H1 (cell line): ENCODE measurements around the gene C15orf62.

Experiments used
- CEBPB ChIP-seq: IDR thresholded peaks from 2 replicates; pipeline ENCODE4 v1.6.1; 2012; ENCODE audit warnings: low read depth, low read length
- EZH2 ChIP-seq: fragments of 200-600 bp; sonication (generic); IDR thresholded peaks from 2 replicates; pipeline ENCODE4 v1.7.1; 2012; ENCODE audit warnings: low read depth, mild to moderate bottlenecking, moderate library complexity, low read length, inconsistent platforms; ENCODE audit not compliant: severe bottlenecking
- FOSL1 ChIP-seq: IDR thresholded peaks from 2 replicates; pipeline ENCODE4 v1.6.1; 2011; ENCODE audit warnings: mild to moderate bottlenecking, low read depth, low read length, moderate library complexity; ENCODE audit not compliant: insufficient read depth
- RFX5 ChIP-seq: IDR thresholded peaks from 2 replicates; pipeline ENCODE4 v1.6.1; 2011; ENCODE audit warnings: low read depth, low read length, improper control_type of control experiment, borderline replicate concordance
- TEAD4 ChIP-seq: IDR thresholded peaks from 2 replicates; pipeline ENCODE4 v1.6.1; 2012; ENCODE audit warnings: low read depth, low read length, inconsistent platforms, mixed read lengths
- TF ChIP-seq, protein P1 (sequence below), 3 experiments: IDR thresholded peaks; 1 replicate in 2 of 3; 2 replicates in 1 of 3; pipeline versions ENCODE4 v1.5.1 to v1.6.1; 2011; ENCODE audit warnings: low read length in 3 of 3, mild to moderate bottlenecking in 3 of 3, inconsistent platforms in 2 of 3, low read depth in 1 of 3, moderate library complexity in 1 of 3; ENCODE audit not compliant: insufficient read depth in 1 of 3; ENCODE audit errors: control extremely low read depth in 1 of 3

- TF ChIP-seq, protein P1, sequence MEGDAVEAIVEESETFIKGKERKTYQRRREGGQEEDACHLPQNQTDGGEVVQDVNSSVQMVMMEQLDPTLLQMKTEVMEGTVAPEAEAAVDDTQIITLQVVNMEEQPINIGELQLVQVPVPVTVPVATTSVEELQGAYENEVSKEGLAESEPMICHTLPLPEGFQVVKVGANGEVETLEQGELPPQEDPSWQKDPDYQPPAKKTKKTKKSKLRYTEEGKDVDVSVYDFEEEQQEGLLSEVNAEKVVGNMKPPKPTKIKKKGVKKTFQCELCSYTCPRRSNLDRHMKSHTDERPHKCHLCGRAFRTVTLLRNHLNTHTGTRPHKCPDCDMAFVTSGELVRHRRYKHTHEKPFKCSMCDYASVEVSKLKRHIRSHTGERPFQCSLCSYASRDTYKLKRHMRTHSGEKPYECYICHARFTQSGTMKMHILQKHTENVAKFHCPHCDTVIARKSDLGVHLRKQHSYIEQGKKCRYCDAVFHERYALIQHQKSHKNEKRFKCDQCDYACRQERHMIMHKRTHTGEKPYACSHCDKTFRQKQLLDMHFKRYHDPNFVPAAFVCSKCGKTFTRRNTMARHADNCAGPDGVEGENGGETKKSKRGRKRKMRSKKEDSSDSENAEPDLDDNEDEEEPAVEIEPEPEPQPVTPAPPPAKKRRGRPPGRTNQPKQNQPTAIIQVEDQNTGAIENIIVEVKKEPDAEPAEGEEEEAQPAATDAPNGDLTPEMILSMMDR (IDR thresholded peaks at IDR 0.05; ENCODE audit: control extremely low read depth in 1 of 3, insufficient read depth in 1 of 3, low read depth in 1 of 3, low read length in 3 of 3) = peak in 2 of 3 experiments; percentile 10 to 15; a peak in 2 of 4 replicates
- no peak for TF ChIP-seq EZH2
- no peak for TF ChIP-seq CEBPB
- no peak for TF ChIP-seq TEAD4
- no peak for TF ChIP-seq FOSL1
- no peak for TF ChIP-seq RFX5
These were observed 25.6 kb upstream of the C15orf62 start for GRCh38 chr15:40743921-40744814.
